ENCODE data around the gene RAD51B. TPM values are rescaled to one million over a fixed set of nuclear protein-coding genes. Genes with fewer than 3 reads are reported as not detected.
A peak's percentile ranks its signal among the peaks of the same experiment; 100 is the strongest.

The RAD51B gene
- total RNA-seq, 2 donors from 2014 or later: 22.8 to 33.8 TPM

GRCh38 chr14:68651652-68652432 lies 832.3 kb downstream of the RAD51B start:
- peaks cover 7% of the 10 kb centered on the region for H3K4me1 Mint-ChIP-seq
- no peaks in the 10 kb centered on the region for H3K36me3 Mint-ChIP-seq (ENCODE audit: low read depth)
- H3K4me3 Mint-ChIP-seq: no peak overlapping the region
- peak; percentile 38 for DNase-seq
- no peaks in the 10 kb centered on the region for H3K27me3 Mint-ChIP-seq (ENCODE audit: insufficient read depth)
- H3K27ac Mint-ChIP-seq: no peak overlapping the region
- Histone ChIP-seq H3K27me3 (ENCODE audit: control insufficient read depth, insufficient read depth, low read length, poor library complexity, severe bottlenecking) (no peaks in the 10 kb centered on the region), H3K36me3 (ENCODE audit: control insufficient read depth, insufficient read depth, low read length) (no peaks in the 10 kb centered on the region), H3K4me3 (ENCODE audit: low read length) (no peak overlapping the region), H3K4me1 (ENCODE audit: control insufficient read depth, insufficient read depth, low read length) (no peaks in the 10 kb centered on the region), H3K9me3 (ENCODE audit: control insufficient read depth, low read length) (no peaks in the 10 kb centered on the region), H3K27ac (ENCODE audit: low read depth, low read length) (no peak overlapping the region), H3K9ac (ENCODE audit: extremely low read depth, low read length, poor library complexity, severe bottlenecking) (no peak overlapping the region)
- TF ChIP-seq, protein P1, sequence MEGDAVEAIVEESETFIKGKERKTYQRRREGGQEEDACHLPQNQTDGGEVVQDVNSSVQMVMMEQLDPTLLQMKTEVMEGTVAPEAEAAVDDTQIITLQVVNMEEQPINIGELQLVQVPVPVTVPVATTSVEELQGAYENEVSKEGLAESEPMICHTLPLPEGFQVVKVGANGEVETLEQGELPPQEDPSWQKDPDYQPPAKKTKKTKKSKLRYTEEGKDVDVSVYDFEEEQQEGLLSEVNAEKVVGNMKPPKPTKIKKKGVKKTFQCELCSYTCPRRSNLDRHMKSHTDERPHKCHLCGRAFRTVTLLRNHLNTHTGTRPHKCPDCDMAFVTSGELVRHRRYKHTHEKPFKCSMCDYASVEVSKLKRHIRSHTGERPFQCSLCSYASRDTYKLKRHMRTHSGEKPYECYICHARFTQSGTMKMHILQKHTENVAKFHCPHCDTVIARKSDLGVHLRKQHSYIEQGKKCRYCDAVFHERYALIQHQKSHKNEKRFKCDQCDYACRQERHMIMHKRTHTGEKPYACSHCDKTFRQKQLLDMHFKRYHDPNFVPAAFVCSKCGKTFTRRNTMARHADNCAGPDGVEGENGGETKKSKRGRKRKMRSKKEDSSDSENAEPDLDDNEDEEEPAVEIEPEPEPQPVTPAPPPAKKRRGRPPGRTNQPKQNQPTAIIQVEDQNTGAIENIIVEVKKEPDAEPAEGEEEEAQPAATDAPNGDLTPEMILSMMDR (conservative IDR thresholded peaks at IDR 0.05): no peak
- WGBS, 2 experiments (ENCODE audit: insufficient coverage in 1 of 2, insufficient read length in 1 of 2): 86 to 87% methylated on average over 15 to 22 of the region's 22 CpGs
- H3K9me3 Mint-ChIP-seq: no peaks in the 10 kb centered on the region

DNA sequence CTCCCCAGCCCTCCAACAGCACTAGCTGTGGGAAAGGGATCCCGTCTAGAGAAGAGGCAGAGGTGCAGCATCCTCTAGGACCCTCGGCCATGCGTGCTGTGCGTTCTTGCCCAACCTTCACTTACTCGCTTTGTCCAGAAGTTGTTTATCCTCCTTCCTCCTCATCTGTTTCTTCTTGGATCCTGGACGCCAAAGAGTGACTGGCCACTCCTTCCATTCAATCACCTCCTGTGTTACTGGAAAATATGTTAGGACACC lies 832.8 kb downstream of the RAD51B start:
- Mint-ChIP-seq H3K4me1 (peaks cover 7% of the 10 kb centered on the region), H3K27ac (no peak overlapping the region), H3K9me3 (no peaks in the 10 kb centered on the region), H3K27me3 (ENCODE audit: insufficient read depth) (no peaks in the 10 kb centered on the region), H3K36me3 (ENCODE audit: low read depth) (no peaks in the 10 kb centered on the region), H3K4me3 (no peak overlapping the region)
- H3K4me1 ChIP-seq (ENCODE audit: control insufficient read depth, insufficient read depth, low read length): no peaks in the 10 kb centered on the region
- no peak overlapping the region for H3K4me3 ChIP-seq (ENCODE audit: low read length)
- no peak overlapping the region for H3K9ac ChIP-seq (ENCODE audit: extremely low read depth, low read length, poor library complexity, severe bottlenecking)
- no peak for DNase-seq
- H3K36me3 ChIP-seq (ENCODE audit: control insufficient read depth, insufficient read depth, low read length): no peaks in the 10 kb centered on the region
- H3K27ac ChIP-seq (ENCODE audit: low read depth, low read length): no peak overlapping the region
- no peaks in the 10 kb centered on the region for H3K9me3 ChIP-seq (ENCODE audit: control insufficient read depth, low read length)
- H3K27me3 ChIP-seq (ENCODE audit: control insufficient read depth, insufficient read depth, low read length, poor library complexity, severe bottlenecking): no peaks in the 10 kb centered on the region
- TF ChIP-seq, protein P1 (conservative IDR thresholded peaks at IDR 0.05): no peak
- WGBS, 2 experiments (ENCODE audit: insufficient coverage in 1 of 2, insufficient read length in 1 of 2): 93 to 98% methylated on average over 6 of the region's 6 CpGs

GRCh38 chr14:68653108-68653507 lies 833.5 kb downstream of the RAD51B start:
- no peaks in the 10 kb centered on the region for H3K27me3 ChIP-seq (ENCODE audit: control insufficient read depth, insufficient read depth, low read length, poor library complexity, severe bottlenecking)
- no peaks in the 10 kb centered on the region for H3K36me3 ChIP-seq (ENCODE audit: control insufficient read depth, insufficient read depth, low read length)
- no peaks in the 10 kb centered on the region for H3K9me3 ChIP-seq (ENCODE audit: control insufficient read depth, low read length)
- no peak overlapping the region for H3K27ac ChIP-seq (ENCODE audit: low read depth, low read length)
- 86 to 91% methylated on average over 2 to 6 of the region's 6 CpGs for WGBS, 2 experiments (ENCODE audit: insufficient coverage in 1 of 2, insufficient read length in 1 of 2)
- Mint-ChIP-seq H3K36me3 (ENCODE audit: low read depth) (no peaks in the 10 kb centered on the region), H3K4me3 (no peak overlapping the region), H3K27ac (no peak overlapping the region), H3K9me3 (no peaks in the 10 kb centered on the region), H3K27me3 (ENCODE audit: insufficient read depth) (no peaks in the 10 kb centered on the region), H3K4me1 (peaks cover 7% of the 10 kb centered on the region)
- H3K4me1 ChIP-seq (ENCODE audit: control insufficient read depth, insufficient read depth, low read length): no peaks in the 10 kb centered on the region
- no peak overlapping the region for H3K4me3 ChIP-seq (ENCODE audit: low read length)
- DNase-seq: peak; percentile 14
- H3K9ac ChIP-seq (ENCODE audit: extremely low read depth, low read length, poor library complexity, severe bottlenecking): no peak overlapping the region
- TF ChIP-seq, protein P1 (conservative IDR thresholded peaks at IDR 0.05): no peak

Measured in endodermal cell (in vitro differentiated cells).